Motor neuron (in vitro differentiated cells): ENCODE results near the gene NF1. TPM values are rescaled to one million over a fixed set of nuclear protein-coding genes. Genes with fewer than 3 reads are reported as not detected.
"Not testable (repeated sequence)": the region's sequence is repeated elsewhere in the genome, so short reads cannot be mapped to it uniquely, and the experiment has no call there.

Experiments used
- ATAC-seq, 8 experiments: fragments of 200-7000 bp; cut with Tn5 transposase; replicated peaks in 6 of 8; 2 replicates each; pipeline ENCODE4 v1.8.0; 2021; ENCODE audit warnings: mild to moderate bottlenecking in 8 of 8, moderate library complexity in 8 of 8
- H3K27ac ChIP-seq, 2 donors: fragments of 250-450 bp; sonication (Bioruptor Pico); 2 replicates each; pipeline ENCODE4 v1.9.0; 2021; ENCODE audit warnings: antibody characterized with exemption in 2 of 2, mild to moderate bottlenecking in 2 of 2, moderate library complexity in 1 of 2
- H3K4me1 ChIP-seq, 2 donors: fragments of 250-450 bp; sonication (Bioruptor Pico); replicated peaks in 1 of 2; 2 replicates each; pipeline ENCODE4 v1.6.1; 2021; ENCODE audit warnings: antibody characterized with exemption in 2 of 2, mild to moderate bottlenecking in 2 of 2, moderate library complexity in 1 of 2
- H3K4me3 ChIP-seq, 5 donors: fragments of 250-450 bp; sonication (Bioruptor Pico); 2 replicates each; pipeline ENCODE4 v1.9.0; 2021; ENCODE audit warnings: antibody characterized with exemption in 5 of 5, mild to moderate bottlenecking in 5 of 5, moderate library complexity in 4 of 5
- WGBS, 10 experiments: fragments of 450-650 bp; shearing (Covaris generic); methylation state at CpG; one replicate each; pipeline ENCODE4 v1.0.0; 2022; 5-methylcytosine and 5-hydroxymethylcytosine counted together
- in situ Hi-C, 9 experiments: fragments of 400-800 bp; cut with MboI; loops; one replicate each; pipeline ENCODE4 v1.15.0; 2021; ENCODE audit warnings: low sequenced_read_pairs in 9 of 9, low pct_unique_long_range_greater_than_20kb in 2 of 9; ENCODE audit not compliant: unreplicated experiment in 9 of 9
- total RNA-seq, 8 experiments: library from RNA; unstranded; fragments of 300-600 nt; gene quantifications; 2 replicates each; pipeline versions ENCODE4 v1.2.3 to v1.2.4, GENCODE V29; 2022

NF1 gene
- total RNA-seq, 8 experiments from 2014 or later = 32.1 to 158 (median 50.6) TPM

GRCh38 chr17:31176143-31176542 is 81.4 kb downstream of the NF1 start:
- H3K27ac ChIP-seq, in situ Hi-C loops, H3K4me1 ChIP-seq, ATAC-seq, H3K4me3 ChIP-seq: not testable (repeated sequence)
- WGBS, 10 experiments = 87 to 100% (median 100%) methylated on average over 1 to 3 of the region's 3 CpGs; no CpG with 5 or more reads in 5 of the 10 experiments

- H3K4me1 ChIP-seq, ATAC-seq, H3K4me3 ChIP-seq, in situ Hi-C loops, H3K27ac ChIP-seq: not testable (repeated sequence)
- WGBS, 10 experiments = 88 to 100% (median 100%) methylated on average over 1 of the region's 2 CpGs; no CpG with 5 or more reads in 1 of the 10 experiments
Observed at GRCh38 chr17:31178951-31179350, 84.2 kb downstream of the NF1 start.

- no peak for ATAC-seq
- in situ Hi-C loops = no loop called here
- 86 to 100% (median 95%) methylated on average over 5 of the region's 5 CpGs for WGBS, 10 experiments
- Histone ChIP-seq H3K4me1 (no peaks in the 10 kb centered on the region), H3K27ac (no peak overlapping the region), H3K4me3 (no peak overlapping the region)
Observed at GRCh38 chr17:31195305-31195704, 100.5 kb downstream of the NF1 start.

DNA sequence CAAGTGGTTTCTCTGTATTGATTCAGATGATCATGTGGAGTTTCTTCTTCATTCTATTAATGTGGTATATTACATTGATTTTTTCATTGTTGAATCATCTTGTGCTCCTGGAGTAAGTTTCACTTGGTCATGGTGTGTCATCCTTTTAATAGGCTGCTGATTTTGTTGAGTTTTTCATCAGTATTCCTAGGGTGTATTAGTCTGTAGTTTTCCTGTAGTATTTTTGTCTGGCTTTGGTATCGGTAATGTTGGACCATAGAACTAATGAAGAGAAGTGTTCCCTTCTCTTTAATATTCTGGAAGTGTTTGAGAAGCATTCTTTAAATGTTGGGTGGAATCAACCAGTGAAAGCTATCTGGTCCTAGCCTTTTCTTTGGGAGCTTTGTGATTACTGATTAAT is 103.2 kb downstream of the NF1 start:
- Histone ChIP-seq H3K4me3 (no peak overlapping the region), H3K27ac (no peak overlapping the region), H3K4me1 (no peaks in the 10 kb centered on the region)
- peak in 2 of 8 experiments; percentile 17 to 27 for ATAC-seq
- in situ Hi-C loops = no loop called here
- 82 to 100% (median 86%) methylated on average over 1 of the region's 1 CpG; no CpG with 5 or more reads in 3 of the 10 experiments for WGBS, 10 experiments

DNA sequence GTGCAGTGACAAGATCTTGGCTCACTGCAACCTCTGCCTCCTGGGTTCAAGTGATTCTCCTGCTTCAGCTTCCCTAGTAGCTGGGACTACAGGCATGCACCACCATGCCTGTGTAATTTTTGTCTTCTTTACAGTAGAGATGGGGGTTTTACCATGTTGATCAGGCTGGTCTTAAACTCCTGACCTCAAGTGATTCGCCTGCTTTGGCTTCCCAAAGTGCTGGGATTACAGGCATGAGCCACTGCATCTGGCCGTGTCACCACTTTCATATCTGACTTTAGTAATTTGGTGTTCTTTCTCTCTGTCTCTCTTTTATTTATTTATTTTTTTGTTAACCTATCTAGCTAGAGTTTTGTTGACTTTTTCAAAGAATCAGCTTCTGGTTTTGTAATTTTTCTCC is 103.9 kb downstream of the NF1 start:
- in situ Hi-C loops, ATAC-seq, H3K27ac ChIP-seq, H3K4me1 ChIP-seq, H3K4me3 ChIP-seq: not testable (repeated sequence)
- WGBS, 10 experiments = 48 to 100% (median 87%) methylated on average over 1 to 2 of the region's 2 CpGs; no CpG with 5 or more reads in 2 of the 10 experiments

- in situ Hi-C loops = loop anchor here in 2 of 9 experiments (25.0 kb wide), 1 partner anchor 188 kb away; no protein-coding TSS in a partner anchor
- Histone ChIP-seq H3K4me3 (no peak overlapping the region), H3K27ac (no peak overlapping the region), H3K4me1 (no peaks in the 10 kb centered on the region)
- no peak for ATAC-seq
- WGBS, 10 experiments = 85 to 100% (median 90%) methylated on average over 1 to 2 of the region's 2 CpGs
Observed at GRCh38 chr17:31200287-31200686, 105.5 kb downstream of the NF1 start.

GRCh38 chr17:31202968-31203367 is 108.2 kb downstream of the NF1 start:
- ATAC-seq = no peak
- Histone ChIP-seq H3K4me3 (no peak overlapping the region), H3K27ac (no peak overlapping the region), H3K4me1 (no peaks in the 10 kb centered on the region)
- in situ Hi-C loops = loop anchor here in 2 of 9 experiments (25.0 kb wide), 1 partner anchor 191 kb away; no protein-coding TSS in a partner anchor

- ATAC-seq = no peak
- Histone ChIP-seq H3K4me1 (no peaks in the 10 kb centered on the region), H3K4me3 (no peak overlapping the region), H3K27ac (no peak overlapping the region)
- in situ Hi-C loops = loop anchor here in 2 of 9 experiments (25.0 kb wide), 1 partner anchor 199 kb away; no protein-coding TSS in a partner anchor
Observed at GRCh38 chr17:31211352-31212012, 116.7 kb downstream of the NF1 start.

- ATAC-seq = peak in 1 of 8 experiments; percentile 26
- in situ Hi-C loops = loop anchor here in 2 of 9 experiments (25.0 kb wide), 1 partner anchor 204 kb away; no protein-coding TSS in a partner anchor
- H3K27ac ChIP-seq = no peak overlapping the region
- 43 to 73% (median 53%) methylated on average over 2 to 5 of the region's 5 CpGs for WGBS, 10 experiments
- no peak overlapping the region for H3K4me3 ChIP-seq
- H3K4me1 ChIP-seq = no peaks in the 10 kb centered on the region
Observed at GRCh38 chr17:31216031-31216751, 121.4 kb downstream of the NF1 start.

- no peak overlapping the region for H3K4me3 ChIP-seq
- H3K4me1 ChIP-seq = no peaks in the 10 kb centered on the region
- WGBS, 10 experiments = 43 to 100% (median 88%) methylated on average over 1 of the region's 1 CpG; no CpG with 5 or more reads in 4 of the 10 experiments
Observed at GRCh38 chr17:31224366-31224765, 129.6 kb downstream of the NF1 start.

GRCh38 chr17:31225831-31226230 is 131.1 kb downstream of the NF1 start:
- Histone ChIP-seq H3K4me3 (no peak overlapping the region), H3K4me1 (no peaks in the 10 kb centered on the region), H3K27ac (no peak overlapping the region)
- in situ Hi-C loops = no loop called here
- 83 to 100% (median 96%) methylated on average over 1 to 2 of the region's 2 CpGs for WGBS, 10 experiments
- ATAC-seq = no peak

More at GRCh38 chr17:31224366-31224765, 129.6 kb downstream of the NF1 start:
- in situ Hi-C loops = loop anchor here in 2 of 9 experiments (25.0 kb wide), 1 partner anchor 212 kb away; no protein-coding TSS in a partner anchor
- no peak overlapping the region for H3K27ac ChIP-seq
- ATAC-seq = no peak

- in situ Hi-C loops = no loop called here
- ATAC-seq = no peak
- Histone ChIP-seq H3K4me1 (no peaks in the 10 kb centered on the region), H3K27ac (no peak overlapping the region), H3K4me3 (no peak overlapping the region)
- WGBS, 10 experiments = 80 to 100% (median 100%) methylated on average over 1 to 5 of the region's 5 CpGs; no CpG with 5 or more reads in 5 of the 10 experiments
Observed at GRCh38 chr17:31226373-31226772, 131.6 kb downstream of the NF1 start.

GRCh38 chr17:31226950-31227349 is 132.2 kb downstream of the NF1 start:
- no peak for ATAC-seq
- in situ Hi-C loops = no loop called here
- Histone ChIP-seq H3K27ac (no peak overlapping the region), H3K4me1 (no peaks in the 10 kb centered on the region), H3K4me3 (no peak overlapping the region)
- 80 to 100% (median 100%) methylated on average over 1 to 3 of the region's 3 CpGs; no CpG with 5 or more reads in 1 of the 10 experiments for WGBS, 10 experiments
